GM23248 (cell line): ENCODE data around the gene ATOSB. TPM values are rescaled to one million over a fixed set of nuclear protein-coding genes. Genes with fewer than 3 reads are reported as not detected.
A peak's percentile ranks its signal among the peaks of the same experiment; 100 is the strongest.

Experiments used
- DNase-seq: peaks from one replicate; pipeline ENCODE4 v3.0.0-alpha.2; 2015
- H2AFZ ChIP-seq: fragments of 200-600 bp; sonication (generic); 2 replicates; pipeline ENCODE4 v1.6.1; 2016; ENCODE audit warnings: antibody characterized with exemption
- H3F3A ChIP-seq: fragments of 200-600 bp; sonication (generic); 2 replicates; pipeline ENCODE4 v1.6.1; 2016; ENCODE audit warnings: mild to moderate bottlenecking, antibody characterized with exemption, mixed run types; ENCODE audit not compliant: insufficient read depth
- H3K27ac ChIP-seq: fragments of 200-600 bp; sonication (generic); 2 replicates; pipeline ENCODE4 v1.5.1; 2016; ENCODE audit warnings: mild to moderate bottlenecking
- H3K27me3 ChIP-seq: fragments of 200-600 bp; sonication (generic); replicated peaks from 2 replicates; pipeline ENCODE4 v1.6.1; 2016; ENCODE audit warnings: mild to moderate bottlenecking; ENCODE audit not compliant: insufficient read depth
- H3K36me3 ChIP-seq: fragments of 200-600 bp; sonication (generic); 2 replicates; pipeline ENCODE4 v1.6.1; 2016; ENCODE audit warnings: low read depth, mild to moderate bottlenecking
- H3K4me1 ChIP-seq: fragments of 200-600 bp; sonication (generic); 2 replicates; pipeline ENCODE4 v1.6.1; 2016; ENCODE audit warnings: mild to moderate bottlenecking; ENCODE audit not compliant: insufficient read depth
- H3K4me2 ChIP-seq: fragments of 200-600 bp; sonication (generic); one replicate; pipeline ENCODE4 v1.6.1; 2016; ENCODE audit warnings: mild to moderate bottlenecking; ENCODE audit not compliant: unreplicated experiment
- H3K4me3 ChIP-seq: fragments of 200-600 bp; sonication (generic); 2 replicates; pipeline ENCODE4 v1.5.1; 2016; ENCODE audit warnings: mild to moderate bottlenecking
- H3K79me2 ChIP-seq: fragments of 200-600 bp; sonication (generic); 2 replicates; pipeline ENCODE4 v1.6.1; 2016; ENCODE audit warnings: mild to moderate bottlenecking; ENCODE audit not compliant: insufficient read depth
- H3K9ac ChIP-seq: fragments of 200-600 bp; sonication (generic); 2 replicates; pipeline ENCODE4 v1.6.1; 2016; ENCODE audit warnings: mild to moderate bottlenecking
- H3K9me2 ChIP-seq: fragments of 200-600 bp; sonication (generic); 2 replicates; pipeline ENCODE4 v1.6.1; 2016; ENCODE audit warnings: mixed run types, mild to moderate bottlenecking, moderate library complexity; ENCODE audit not compliant: insufficient read depth
- H3K9me3 ChIP-seq: fragments of 200-600 bp; sonication (generic); one replicate; pipeline ENCODE4 v1.6.1; 2017; ENCODE audit warnings: low read depth
- H4K20me1 ChIP-seq: fragments of 200-600 bp; sonication (generic); 2 replicates; pipeline ENCODE4 v1.6.0; 2016; ENCODE audit not compliant: insufficient read depth
- EZH2 ChIP-seq: fragments of 200-600 bp; sonication (generic); IDR thresholded peaks from 2 replicates; pipeline ENCODE4 v1.6.1; 2018; ENCODE audit warnings: antibody characterized with exemption, mild to moderate bottlenecking; ENCODE audit not compliant: insufficient read depth, poor library complexity, severe bottlenecking
- EZH2phosphoT487 ChIP-seq: fragments of 200-600 bp; sonication (generic); IDR thresholded peaks from 2 replicates; pipeline ENCODE4 v1.6.1; 2018; ENCODE audit warnings: antibody characterized with exemption, moderate library complexity, mild to moderate bottlenecking, low read depth; ENCODE audit not compliant: insufficient read depth
- WGBS, 2 experiments: methylation state at CpG; one replicate each; pipeline ENCODE4 v1.1.6; 2015 to 2017; ENCODE audit warnings: low lambda C conversion rate in 2 of 2, low coverage in 1 of 2; ENCODE audit errors: missing lambda C conversion rate in 2 of 2; 5-methylcytosine and 5-hydroxymethylcytosine counted together
- in situ Hi-C: fragments of 300-500 bp; cut with MboI; formaldehyde crosslinking; loops from 2 replicates; pipeline ENCODE4 v1.15.0; 2020
- polyA plus RNA-seq: library from polyadenylated mRNA; unstranded; fragments of >200 nt; fragmentation: Nextera tagmentation; extraction: Ambion mirVana; gene quantifications from 2 replicates; pipeline ENCODE4 v1.2.1, GENCODE V29; 2016
- total RNA-seq: library from RNA; depleted of rRNA; stranded (reverse); fragments of >200 nt; shearing (Covaris generic); gene quantifications from 2 replicates; pipeline ENCODE4 v1.2.3, GENCODE V29; 2014

ATOSB gene
- total and polyA plus RNA-seq, 2 experiments from 2014 or later = 30.5 to 50.4 TPM

GRCh38 chr9:35114840-35115628, 628 bp downstream of the ATOSB start:
- Histone ChIP-seq H3K4me3 (peak overlapping the region; percentile 77), H4K20me1 (no peaks in the 10 kb centered on the region), H3K9me2 (no peaks in the 10 kb centered on the region), H3K9ac (peak overlapping the region; percentile 90), H3K4me1 (peaks cover 37% of the 10 kb centered on the region), H3K4me2 (peak overlapping the region; percentile 92), H2AFZ (peak overlapping the region; percentile 92), H3K36me3 (no peaks in the 10 kb centered on the region), H3F3A (peaks cover 46% of the 10 kb centered on the region), H3K27me3 (no peaks in the 10 kb centered on the region), H3K79me2 (peaks cover 27% of the 10 kb centered on the region), H3K27ac (peak overlapping the region; percentile 98), H3K9me3 (no peaks in the 10 kb centered on the region)
- peak; percentile 82 for DNase-seq
- in situ Hi-C loops = loop anchor here (10.0 kb wide), 1 partner anchor 440 kb away; no protein-coding TSS in a partner anchor
- TF ChIP-seq EZH2phosphoT487 = no peak
- TF ChIP-seq EZH2 = no peak
- 18 to 29% methylated on average over 8 to 12 of the region's 12 CpGs for WGBS, 2 experiments

- peaks cover 44% of the 10 kb centered on the region for H3K4me1 ChIP-seq
- H3K9ac ChIP-seq = peak overlapping the region; percentile 90
- WGBS, 2 experiments = 0 to 1% methylated on average over 5 of the region's 5 CpGs
- H3K27me3 ChIP-seq = no peaks in the 10 kb centered on the region
- H3K79me2 ChIP-seq = peaks cover 34% of the 10 kb centered on the region
- in situ Hi-C loops = loop anchor here (10.0 kb wide), 1 partner anchor 441 kb away; no protein-coding TSS in a partner anchor
- peaks cover 46% of the 10 kb centered on the region for H3F3A ChIP-seq
- H2AFZ ChIP-seq = peak overlapping the region; percentile 92
- peak overlapping the region; percentile 77 for H3K4me3 ChIP-seq
- TF ChIP-seq EZH2phosphoT487 (no peak), EZH2 (no peak)
- no peaks in the 10 kb centered on the region for H3K36me3 ChIP-seq
- H3K9me3 ChIP-seq = no peaks in the 10 kb centered on the region
- H3K9me2 ChIP-seq = no peaks in the 10 kb centered on the region
- H3K27ac ChIP-seq = peak overlapping the region; percentile 98
- peak; percentile 98 for DNase-seq
- H3K4me2 ChIP-seq = peak overlapping the region; percentile 92
- H4K20me1 ChIP-seq = no peaks in the 10 kb centered on the region
These were observed 1.4 kb downstream of the ATOSB start for GRCh38 chr9:35114113-35114839.

GRCh38 chr9:35112257-35113020, 3.2 kb downstream of the ATOSB start:
- Histone ChIP-seq H3K36me3 (0 out of 2 replicates have a peak, but pooled peaks cover 6% of the 10 kb centered on the region), H3K4me3 (peak overlapping the region; percentile 75), H3K4me2 (peak overlapping the region; percentile 98), H3K27ac (peak overlapping the region; percentile 98), H4K20me1 (no peaks in the 10 kb centered on the region), H3F3A (peaks cover 40% of the 10 kb centered on the region), H3K9me2 (no peaks in the 10 kb centered on the region), H2AFZ (peak overlapping the region; percentile 26), H3K9me3 (no peaks in the 10 kb centered on the region), H3K9ac (peak overlapping the region; percentile 90), H3K27me3 (no peaks in the 10 kb centered on the region), H3K79me2 (peaks cover 53% of the 10 kb centered on the region), H3K4me1 (peaks cover 41% of the 10 kb centered on the region)
- WGBS, 2 experiments = 18 to 24% methylated on average over 3 of the region's 3 CpGs
- DNase-seq = peak; percentile 95
- TF ChIP-seq EZH2 = no peak
- no peak for TF ChIP-seq EZH2phosphoT487
- in situ Hi-C loops = loop anchor here (10.0 kb wide), 1 partner anchor 442 kb away; no protein-coding TSS in a partner anchor
